H1 (cell line): ENCODE data around the gene NMRAL1. TPM values are rescaled to one million over a fixed set of nuclear protein-coding genes. Genes with fewer than 3 reads are reported as not detected.
A peak's percentile ranks its signal among the peaks of the same experiment; 100 is the strongest.

Source experiments
- CTCF ChIA-PET: fragments of 300-600 bp; sonication (Branson Sonifier 250); formaldehyde crosslinking; loops from one replicate; lab custom pipeline; 2021; ENCODE audit not compliant: partially characterized antibody; lab: Charles Lee
- POLR2A ChIA-PET: fragments of 300-600 bp; sonication (Branson Sonifier 250); formaldehyde crosslinking; loops from one replicate; lab custom pipeline; 2021; ENCODE audit warnings: inconsistent platforms; ENCODE audit not compliant: partially characterized antibody; lab: Charles Lee
- DNase-seq, 2 experiments: peaks; one replicate each; pipeline versions ENCODE4 v3.0.0 to v3.0.0-alpha.2; 2010 to 2022; ENCODE audit warnings: low spot score in 2 of 2, low read depth in 1 of 2, mixed read lengths in 1 of 2
- FAIRE-seq: peaks from 2 replicates; lab custom pipeline; 2011; peaks lifted over from hg19 to GRCh38; lab: Jason Lieb, UNC
- H2AFZ ChIP-seq: 2 replicates; pipeline ENCODE4 v1.8.1; 2012; ENCODE audit warnings: low read length, inconsistent platforms
- H2AK5ac ChIP-seq: 2 replicates; pipeline ENCODE4 v1.6.1; 2013; ENCODE audit warnings: low read depth, low read length
- H2BK120ac ChIP-seq: replicated peaks from 2 replicates; pipeline ENCODE3; 2013; ENCODE audit warnings: low read depth, low read length, inconsistent platforms
- H2BK12ac ChIP-seq: 2 replicates; pipeline ENCODE4 v1.6.1; 2013; ENCODE audit warnings: low read depth, low read length
- H2BK15ac ChIP-seq: 2 replicates; pipeline ENCODE4 v1.6.1; 2013; ENCODE audit warnings: low read length
- H2BK20ac ChIP-seq: 2 replicates; pipeline ENCODE4 v1.6.1; 2013; ENCODE audit warnings: low read length
- H2BK5ac ChIP-seq: 2 replicates; pipeline ENCODE4 v1.6.1; 2013; ENCODE audit warnings: low read depth, low read length
- H3K14ac ChIP-seq: 2 replicates; pipeline ENCODE4 v1.6.1; 2013; ENCODE audit warnings: inconsistent platforms; ENCODE audit not compliant: insufficient read length
- H3K18ac ChIP-seq: 2 replicates; pipeline ENCODE4 v1.6.1; 2013; ENCODE audit warnings: low read length; ENCODE audit errors: extremely low read depth
- H3K23ac ChIP-seq: 2 replicates; pipeline ENCODE4 v1.6.1; 2013; ENCODE audit warnings: inconsistent platforms; ENCODE audit not compliant: insufficient read length
- H3K23me2 ChIP-seq: 2 replicates; pipeline ENCODE4 v1.6.1; 2013; ENCODE audit warnings: low read depth, low read length
- H3K27ac ChIP-seq: 2 replicates; pipeline ENCODE4 v1.6.1; 2011; ENCODE audit warnings: low read depth, low read length, inconsistent platforms
- H3K27me3 ChIP-seq, 4 experiments: replicated peaks in 1 of 4; 1 replicate in 1 of 4; 2 replicates in 3 of 4; pipeline versions ENCODE4 v1.6.1 to v1.8.1; 2011 to 2013; ENCODE audit warnings: low read length in 3 of 4, mild to moderate bottlenecking in 3 of 4, inconsistent platforms in 2 of 4, mixed read lengths in 2 of 4, moderate library complexity in 1 of 4; ENCODE audit not compliant: control insufficient read depth in 3 of 4, insufficient read depth in 3 of 4; ENCODE audit errors: extremely low read depth in 1 of 4
- H3K36me3 ChIP-seq, 4 experiments: 2 replicates each; pipeline versions ENCODE4 v1.6.1 to v1.8.1; 2011 to 2013; ENCODE audit warnings: mild to moderate bottlenecking in 4 of 4, low read length in 3 of 4, moderate library complexity in 2 of 4, control low read depth in 1 of 4, inconsistent platforms in 1 of 4; ENCODE audit not compliant: insufficient read depth in 4 of 4, control insufficient read depth in 2 of 4
- H3K4ac ChIP-seq: replicated peaks from 2 replicates; pipeline ENCODE3; 2013; ENCODE audit warnings: low read length, low read depth, mixed read lengths, inconsistent platforms; ENCODE audit not compliant: insufficient read length
- H3K4me1 ChIP-seq, 4 experiments: replicated peaks in 1 of 4; 1 replicate in 1 of 4; 2 replicates in 3 of 4; pipeline versions ENCODE4 v1.6.1 to v1.8.1; 2011 to 2013; ENCODE audit warnings: low read length in 3 of 4, inconsistent platforms in 2 of 4, mixed read lengths in 1 of 4; ENCODE audit not compliant: insufficient read depth in 4 of 4, control insufficient read depth in 3 of 4
- H3K4me2 ChIP-seq, 2 experiments: 2 replicates each; pipeline versions ENCODE4 v1.6.1 to v1.8.1; 2011 to 2013; ENCODE audit warnings: low read depth in 2 of 2, low read length in 2 of 2, control low read depth in 1 of 2, inconsistent platforms in 1 of 2, mild to moderate bottlenecking in 1 of 2; ENCODE audit not compliant: insufficient read depth in 1 of 2
- H3K4me3 ChIP-seq, 4 experiments: fragments of 200-600, 300-600 bp in 1 of 4; sonication (generic), shearing (Covaris generic), sonication (Bioruptor Twin) in 1 of 4; 2 replicates each; pipeline versions ENCODE4 v1.5.1 to v1.8.1; 2011 to 2016; ENCODE audit warnings: low read length in 4 of 4, low read depth in 3 of 4, control low read depth in 2 of 4, inconsistent platforms in 2 of 4, mild to moderate bottlenecking in 2 of 4, mixed read lengths in 1 of 4, moderate library complexity in 1 of 4; ENCODE audit not compliant: insufficient read depth in 2 of 4; ENCODE audit errors: extremely low read depth in 1 of 4
- H3K56ac ChIP-seq: replicated peaks from 2 replicates; pipeline ENCODE3; 2013; ENCODE audit warnings: low read depth, mild to moderate bottlenecking, mixed read lengths, low read length, inconsistent platforms; ENCODE audit not compliant: insufficient read length
- H3K79me1 ChIP-seq: 2 replicates; pipeline ENCODE4 v1.6.1; 2013; ENCODE audit warnings: low read depth, low read length, control low read depth
- H3K79me2 ChIP-seq, 2 experiments: 2 replicates each; pipeline versions ENCODE4 v1.6.1 to v1.8.1; 2012 to 2013; ENCODE audit warnings: low read length in 2 of 2, mild to moderate bottlenecking in 2 of 2, inconsistent platforms in 1 of 2; ENCODE audit not compliant: insufficient read depth in 2 of 2, control insufficient read depth in 1 of 2
- H3K9ac ChIP-seq, 4 experiments: replicated peaks in 1 of 4; 1 replicate in 1 of 4; 2 replicates in 3 of 4; pipeline versions ENCODE4 v1.6.1 to v1.8.1; 2011 to 2013; ENCODE audit warnings: low read depth in 3 of 4, low read length in 3 of 4, control low read depth in 2 of 4, mild to moderate bottlenecking in 2 of 4, moderate library complexity in 2 of 4, inconsistent platforms in 1 of 4; ENCODE audit errors: extremely low read depth in 1 of 4
- H3K9me3 ChIP-seq, 2 experiments: 2 replicates each; pipeline versions ENCODE4 v1.6.1 to v1.8.1; 2012 to 2013; ENCODE audit warnings: mild to moderate bottlenecking in 2 of 2, moderate library complexity in 2 of 2, control low read depth in 1 of 2, inconsistent platforms in 1 of 2, low read depth in 1 of 2, low read length in 1 of 2, mixed read lengths in 1 of 2; ENCODE audit not compliant: insufficient read depth in 2 of 2
- H4K20me1 ChIP-seq, 2 experiments: replicated peaks in 1 of 2; 2 replicates each; pipeline versions ENCODE3 to v1.8.1; 2011 to 2013; ENCODE audit warnings: inconsistent platforms in 2 of 2, low read length in 2 of 2, mild to moderate bottlenecking in 1 of 2; ENCODE audit not compliant: insufficient read depth in 2 of 2, control insufficient read depth in 1 of 2
- H4K5ac ChIP-seq: 2 replicates; pipeline ENCODE4 v1.6.1; 2013; ENCODE audit warnings: low read length, low read depth, mixed read lengths, inconsistent platforms; ENCODE audit not compliant: insufficient read length
- H4K8ac ChIP-seq: 2 replicates; pipeline ENCODE4 v1.8.0; 2013; ENCODE audit warnings: mild to moderate bottlenecking, moderate library complexity, low read length, inconsistent platforms; ENCODE audit not compliant: insufficient read depth; ENCODE audit errors: extremely low read depth
- H4K91ac ChIP-seq: replicated peaks from 2 replicates; pipeline ENCODE3; 2013; ENCODE audit warnings: low read length, mixed read lengths, inconsistent platforms; ENCODE audit not compliant: insufficient read length
- CBX5 ChIP-seq: fragments of 300-800, 300-1000 bp; sonication (generic); IDR thresholded peaks from 2 replicates; pipeline ENCODE4 v1.7.1; 2016; ENCODE audit warnings: antibody characterized with exemption, low read length, low read depth
- CHD1 ChIP-seq: IDR thresholded peaks from 2 replicates; pipeline ENCODE4 v1.6.1; 2012; ENCODE audit warnings: low read depth, low read length, improper control_type of control experiment
- EZH2 ChIP-seq: fragments of 200-600 bp; sonication (generic); IDR thresholded peaks from 2 replicates; pipeline ENCODE4 v1.7.1; 2012; ENCODE audit warnings: low read depth, mild to moderate bottlenecking, moderate library complexity, low read length, inconsistent platforms; ENCODE audit not compliant: severe bottlenecking
- FOSL1 ChIP-seq: IDR thresholded peaks from 2 replicates; pipeline ENCODE4 v1.6.1; 2011; ENCODE audit warnings: mild to moderate bottlenecking, low read depth, low read length, moderate library complexity; ENCODE audit not compliant: insufficient read depth
- NRF1 ChIP-seq: IDR thresholded peaks from 2 replicates; pipeline ENCODE4 v1.6.1; 2011; ENCODE audit warnings: mild to moderate bottlenecking, low read depth, low read length, improper control_type of control experiment
- PHF8 ChIP-seq: fragments of 200-600 bp; sonication (generic); conservative IDR thresholded peaks from 2 replicates; pipeline ENCODE4 v1.7.1; 2012; ENCODE audit warnings: low read depth, mild to moderate bottlenecking, inconsistent platforms, low read length, moderate library complexity
- SIX5 ChIP-seq: IDR thresholded peaks from 2 replicates; pipeline ENCODE4 v1.6.1; 2011; ENCODE audit warnings: mild to moderate bottlenecking, low read depth, low read length
- TBP ChIP-seq: IDR thresholded peaks from 2 replicates; pipeline ENCODE4 v1.6.1; 2011; ENCODE audit warnings: low read depth, low read length, improper control_type of control experiment
- WGBS, 2 experiments: shearing (Covaris generic) in 1 of 2; methylation state at CpG; one replicate each; pipeline versions ENCODE4 v1.1.6 to v1.1.7; 2013 to 2015; ENCODE audit warnings: low lambda C conversion rate in 2 of 2, mixed read lengths in 2 of 2, inconsistent platforms in 1 of 2, low coverage in 1 of 2, missing lambda C conversion rate in 1 of 2; ENCODE audit not compliant: insufficient replicate concordance in 2 of 2, insufficient coverage in 1 of 2, insufficient read length in 1 of 2; ENCODE audit errors: extremely low coverage in 1 of 2, missing lambda C conversion rate in 1 of 2; 5-methylcytosine and 5-hydroxymethylcytosine counted together
- polyA plus RNA-seq, 7 experiments: library from polyadenylated mRNA; depleted of rRNA in 3 of 7; stranded (reverse) in 5 of 7; unstranded in 2 of 7; fragments of >200 nt in 5 of 7; fragments of 200-250 nt in 2 of 7; gene quantifications; 1 replicate in 5 of 7; 2 replicates in 1 of 7; 4 replicates in 1 of 7; pipeline versions ENCODE4 v1.2.1 to v1.2.3, GENCODE V29; 2011 to 2013; ENCODE audit warnings: missing spikeins in 2 of 7, mixed read lengths in 2 of 7
- total RNA-seq: library from RNA; stranded (reverse); fragmentation: NEBNext Ultra II Directional; extraction: Animal tissue kit (Norgen Biotek cat#: 25700); gene quantifications from 2 replicates; pipeline ENCODE4 v1.2.1, GENCODE V29; 2021

Gene NMRAL1
- total and polyA plus RNA-seq, 2 of the 8 experiments (the other 6 are each of a cell fraction or from before 2014, with no cell fraction given): 66.8 to 143 TPM

DNA sequence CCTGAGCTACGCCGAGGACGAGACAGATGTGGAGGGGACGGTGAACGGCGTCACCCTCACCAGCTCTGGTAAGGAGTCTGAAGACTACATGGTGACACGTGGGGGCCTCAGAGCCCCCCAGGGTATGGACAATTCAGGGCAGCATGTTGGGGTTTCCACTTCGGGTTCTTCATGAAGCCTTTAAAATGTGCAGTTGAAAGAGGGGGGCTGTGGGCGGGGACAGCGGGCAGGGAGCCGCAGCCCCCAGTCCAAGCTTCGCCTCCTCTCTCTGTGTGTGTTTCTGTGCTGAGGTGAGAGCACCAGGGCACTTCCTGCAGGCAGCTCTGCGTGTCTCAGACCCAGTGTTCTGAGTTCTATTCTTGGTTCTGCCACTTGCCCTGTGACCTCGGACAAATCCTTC, 24.0 kb downstream of the NMRAL1 start:
- H3K27me3 ChIP-seq: no peaks in the 10 kb centered on the region
- FAIRE-seq: no peak
- no peak overlapping the region for H3K4ac ChIP-seq
- no peak for TF ChIP-seq CHD1
- TF ChIP-seq TBP: no peak
- no peak for TF ChIP-seq FOSL1
- TF ChIP-seq NRF1: no peak
- no peak for TF ChIP-seq PHF8
- TF ChIP-seq CBX5: no peak
- TF ChIP-seq SIX5: no peak
- no peak for TF ChIP-seq EZH2
- H2AK5ac ChIP-seq: no peak overlapping the region
- peaks cover 20 to 61% (median 33%) of the 10 kb centered on the region in 4 experiments for H3K36me3 ChIP-seq
- no peaks in the 10 kb centered on the region for H3K4me1 ChIP-seq
- H3K9me3 ChIP-seq: no peaks in the 10 kb centered on the region
- 94% methylated on average over 14 of the region's 14 CpGs; no CpG with 5 or more reads in 1 of the 2 experiments for WGBS, 2 experiments
- H3K27ac ChIP-seq: no peak overlapping the region
- no peak overlapping the region for H3K23ac ChIP-seq
- peak overlapping the region; percentile 55; the same call in 1 of the 2 replicates for H2BK12ac ChIP-seq
- no peak overlapping the region for H2BK20ac ChIP-seq
- H2BK120ac ChIP-seq: no peak overlapping the region
- no peak overlapping the region for H3K18ac ChIP-seq
- H4K91ac ChIP-seq: no peak overlapping the region
- H3K23me2 ChIP-seq: no peaks in the 10 kb centered on the region
- no peak overlapping the region for H3K9ac ChIP-seq
- peak overlapping the region; percentile 66; the same call in 1 of the 2 replicates for H2BK5ac ChIP-seq
- H3K79me1 ChIP-seq: no peaks in the 10 kb centered on the region
- H3K4me2 ChIP-seq: no peak overlapping the region
- peaks cover 5 to 11% of the 10 kb centered on the region in 2 experiments for H4K20me1 ChIP-seq
- no peak overlapping the region for H2BK15ac ChIP-seq
- ChIA-PET POLR2A (interaction anchor here (0.6 to 21.6 kb wide), 7 partner anchors 10 to 586 kb away, joined by 3 to 257 read pairs (median 4); partner anchors contain the start of genes DNAJA3, HMOX2 and NMRAL1), CTCF (interaction anchor here (0.6 to 1.2 kb wide), 4 partner anchors 9 to 91 kb away, joined by 3 to 4 read pairs (median 3); no protein-coding TSS in a partner anchor)
- DNase-seq: no peak
- H2AFZ ChIP-seq: no peak overlapping the region
- no peak overlapping the region for H4K8ac ChIP-seq
- no peak overlapping the region for H3K14ac ChIP-seq
- no peak overlapping the region for H3K56ac ChIP-seq
- no peaks in the 10 kb centered on the region for H3K79me2 ChIP-seq
- H4K5ac ChIP-seq: no peak overlapping the region
- no peak overlapping the region for H3K4me3 ChIP-seq
